ENCODE results near the gene TCEAL7.

The TCEAL7 gene

DNA sequence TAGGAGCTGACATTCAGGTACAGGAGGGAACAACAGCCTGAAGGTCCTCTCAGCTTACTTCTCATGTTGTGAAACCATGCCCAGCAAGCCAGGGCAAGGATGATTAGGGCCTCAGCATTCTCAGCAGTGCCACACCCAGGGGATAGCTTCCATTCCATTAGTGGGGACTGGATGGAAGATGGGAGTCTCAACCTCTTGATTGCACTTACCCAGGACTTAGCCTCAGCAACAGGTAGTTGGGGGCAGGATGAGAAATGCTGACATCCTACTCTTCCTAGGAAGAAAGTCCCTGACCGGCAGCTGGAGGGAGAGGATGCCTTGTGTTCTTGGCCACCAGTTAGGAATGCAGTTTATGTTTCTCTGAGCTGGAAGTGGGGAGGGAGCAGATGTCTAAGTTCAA is 37.5 kb downstream of the TCEAL7 start:
- DNase-seq (ENCODE audit: low read depth), result no peak

DNA sequence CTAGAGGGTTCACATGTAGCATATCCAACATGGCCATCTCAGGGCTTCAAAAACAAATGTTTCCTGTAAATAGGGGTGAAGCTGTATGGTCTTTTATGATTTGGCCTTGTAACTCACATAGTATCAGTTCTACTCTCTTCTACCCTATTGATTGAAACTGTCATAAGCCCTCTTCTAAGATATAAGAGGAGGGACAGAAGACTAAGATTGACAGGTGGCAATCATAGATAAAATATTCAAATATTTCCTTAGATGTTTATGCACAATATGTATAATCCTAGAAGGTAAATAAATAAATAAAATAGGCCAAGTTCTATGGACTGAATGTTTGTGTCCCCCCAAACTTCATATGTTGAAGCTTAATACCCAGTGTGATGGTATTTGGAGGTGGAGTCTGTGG is 39.4 kb downstream of the TCEAL7 start:
- DNase-seq (ENCODE audit: low read depth), result no peak

DNA sequence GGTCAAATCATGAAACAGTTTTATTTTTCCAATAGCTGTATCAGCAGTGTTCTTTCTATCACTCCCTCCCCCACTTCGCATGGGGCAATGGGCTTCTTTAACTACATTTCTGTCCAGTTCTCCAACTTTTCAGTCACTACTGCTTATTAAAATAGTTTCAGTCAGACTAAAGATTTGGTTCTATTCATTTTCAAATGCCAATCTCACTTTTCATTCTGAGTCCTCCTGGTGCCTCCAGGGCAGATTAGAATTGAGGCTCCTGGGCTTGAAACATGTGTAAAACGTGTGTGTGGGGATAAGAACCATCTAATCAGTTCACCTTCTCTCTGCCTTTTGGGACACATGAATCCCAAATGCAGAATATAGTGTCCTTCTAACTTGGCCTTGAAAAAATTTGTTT is 42.8 kb downstream of the TCEAL7 start:
- no peak for DNase-seq (ENCODE audit: low read depth)

DNA sequence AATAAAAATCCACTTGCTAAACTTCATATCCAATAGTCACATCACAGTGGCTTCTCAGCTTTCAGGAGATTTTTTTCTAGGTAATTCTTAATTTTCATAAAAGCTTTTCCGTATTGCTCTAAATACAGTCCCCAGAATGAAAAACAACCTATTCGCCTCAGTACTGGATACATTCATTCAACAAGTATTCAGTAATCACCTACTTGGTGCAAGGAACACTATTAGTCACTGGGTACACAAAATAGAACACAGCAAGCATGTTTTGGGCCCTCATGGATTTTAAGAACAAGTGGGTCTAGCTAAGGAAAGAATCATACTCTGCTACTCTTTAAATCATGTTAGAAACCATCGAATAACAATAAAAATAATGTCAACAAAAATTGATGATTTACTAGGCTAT is 43.5 kb downstream of the TCEAL7 start:
- peak; percentile 50 for DNase-seq (ENCODE audit: low read depth)

DNA sequence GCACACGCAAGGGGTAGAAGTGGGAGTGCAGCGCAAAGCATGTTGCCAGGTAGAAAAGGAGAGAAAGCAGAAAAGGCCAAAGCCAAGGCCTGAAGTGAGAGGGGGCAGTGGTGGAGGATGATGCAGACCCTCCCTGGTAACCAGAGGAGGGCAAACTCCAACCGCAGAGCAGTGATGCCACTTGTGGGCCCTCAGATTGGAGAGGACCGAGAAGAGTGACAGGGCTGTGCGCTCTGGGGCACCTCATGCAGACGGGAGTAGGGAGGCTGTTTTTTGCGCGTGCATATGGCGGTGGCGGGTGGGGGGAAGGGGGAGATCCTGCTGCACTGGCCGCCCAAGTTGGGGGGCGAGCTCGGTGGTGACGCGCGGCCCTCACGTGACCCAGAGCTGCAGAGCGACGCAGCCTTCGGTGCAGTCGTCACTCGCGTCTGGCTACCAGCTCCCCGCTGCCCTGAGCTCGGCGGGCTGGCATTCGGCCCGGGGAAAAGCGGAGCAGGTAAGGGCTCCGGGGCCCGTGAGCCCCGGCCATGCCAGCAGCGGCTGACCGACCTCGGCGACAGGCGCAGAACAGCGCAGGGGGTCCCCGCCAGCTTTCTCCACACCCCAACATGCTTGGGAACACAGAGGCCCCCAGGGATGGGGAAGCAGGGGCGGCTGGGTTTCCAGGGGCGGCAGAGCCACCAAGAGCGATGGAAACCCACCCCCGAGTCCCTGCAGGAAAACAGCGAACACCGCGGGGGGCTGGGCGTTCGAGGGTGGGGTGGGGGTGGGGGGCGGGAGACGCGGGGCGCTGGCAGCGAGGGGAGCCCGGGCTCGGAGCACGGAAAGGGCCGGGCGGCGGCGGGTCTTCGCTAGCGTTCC is 46.3 kb downstream of the TCEAL7 start, which contains the start of gene BEX3:
Gene BEX3, plus strand, starts transcription at position 421 of the 861 bp plus-strand sequence. CDS start 984 bp downstream, outside the sequence.
- DNase-seq (ENCODE audit: low read depth), result no peak

DNA sequence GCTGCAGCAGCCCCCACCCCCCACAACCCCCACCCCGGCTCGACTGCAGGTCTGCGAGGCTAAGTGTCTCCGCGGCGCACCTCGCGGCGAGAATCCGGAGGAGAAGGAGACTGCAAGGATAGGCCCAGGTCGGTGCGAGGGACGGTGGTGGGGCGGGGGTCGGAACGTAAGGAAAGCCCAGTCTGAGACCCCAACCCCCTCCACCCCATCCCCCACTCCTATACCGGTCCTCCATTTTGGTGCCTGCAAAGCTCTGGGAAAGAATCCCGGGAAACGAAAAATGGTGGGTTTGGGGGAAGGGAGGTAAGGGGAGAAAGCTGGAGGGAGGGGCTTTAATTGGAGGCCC is 46.9 kb downstream of the TCEAL7 start:
- DNase-seq (ENCODE audit: low read depth), result no peak

DNA sequence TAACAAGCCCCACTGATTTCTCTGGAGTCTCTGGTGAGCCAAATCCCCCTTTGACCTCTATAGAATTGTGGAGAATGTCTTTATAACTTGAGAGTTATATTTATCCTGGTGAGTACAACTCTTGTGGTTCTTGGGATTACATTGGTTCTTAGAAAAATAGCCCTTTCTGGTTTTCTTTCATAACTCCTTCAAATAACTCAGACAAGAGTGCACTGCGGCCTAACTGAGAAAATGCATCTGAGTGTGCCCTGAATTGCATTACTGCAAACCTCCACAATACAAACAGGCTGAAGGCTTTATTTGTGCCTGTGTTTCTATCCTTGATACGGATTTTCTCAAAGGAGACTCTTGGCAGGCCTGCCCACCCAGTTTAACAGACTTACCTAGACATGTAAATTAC is 49.0 kb downstream of the TCEAL7 start:
- peak; percentile 75 for DNase-seq (ENCODE audit: low read depth)

Data from amniotic epithelial cell (primary cell).